Eye (tissue), 1 donor: Measurements from ENCODE around the gene LYPD1.

Experiments
- DNase-seq: peaks from one replicate; pipeline ENCODE4 v3.0.0-alpha.2; 2015

LYPD1 gene

GRCh38 chr2:132632000-132632649 lies 37.9 kb downstream of the LYPD1 start:
- DNase-seq: no peak

DNA sequence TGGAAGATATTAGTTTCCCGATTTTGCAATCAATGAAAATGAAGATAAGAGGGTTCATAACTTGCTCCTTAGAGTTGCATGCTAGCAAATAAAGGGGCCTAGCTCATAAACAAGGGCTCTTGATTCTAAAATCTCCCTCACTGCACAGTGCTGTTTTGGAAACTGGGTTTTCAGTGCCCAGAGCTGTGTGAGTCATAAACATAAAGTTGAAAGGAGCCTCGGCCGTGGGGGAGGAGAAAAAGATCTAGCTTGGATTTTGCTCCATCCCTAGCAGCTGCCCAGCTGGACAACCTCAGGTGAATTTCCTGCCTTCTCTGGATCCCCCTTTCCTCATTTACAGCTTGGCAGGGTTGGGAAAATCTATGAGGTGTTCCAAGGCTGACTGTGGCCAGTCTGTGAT lies 42.5 kb downstream of the LYPD1 start:
- DNase-seq: no peak

GRCh38 chr2:132623096-132623839 lies 46.7 kb downstream of the LYPD1 start:
- no peak for DNase-seq

GRCh38 chr2:132621131-132621875 lies 48.7 kb downstream of the LYPD1 start:
- DNase-seq: no peak

GRCh38 chr2:132620115-132620514 lies 49.9 kb downstream of the LYPD1 start:
- DNase-seq: no peak

GRCh38 chr2:132618734-132619133 lies 51.3 kb downstream of the LYPD1 start:
- no peak for DNase-seq

GRCh38 chr2:132617989-132618388 lies 52.0 kb downstream of the LYPD1 start:
- DNase-seq: no peak

GRCh38 chr2:132615329-132616085 lies 54.5 kb downstream of the LYPD1 start:
- DNase-seq: no peak

DNA sequence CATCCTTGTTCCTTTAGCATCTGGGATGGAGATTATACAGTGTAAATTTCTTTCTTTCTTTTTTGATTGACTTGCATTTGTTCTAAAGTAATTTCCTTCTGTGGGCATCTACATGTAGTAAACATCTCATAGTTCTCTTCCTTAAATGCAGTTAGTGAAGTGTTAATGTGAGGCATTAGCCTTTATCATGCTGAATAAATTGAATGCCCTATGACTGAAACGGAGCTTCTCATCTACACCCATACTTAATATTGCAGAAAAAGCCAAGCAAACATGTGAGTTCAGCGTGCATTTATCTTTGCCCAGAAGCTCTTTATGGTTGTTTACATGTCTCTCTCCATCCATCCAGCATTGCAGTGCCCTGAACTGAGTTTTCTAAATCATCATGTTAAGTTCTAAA lies 58.3 kb downstream of the LYPD1 start:
- no peak for DNase-seq

- no peak for DNase-seq
These were observed 60.7 kb downstream of the LYPD1 start for GRCh38 chr2:132609101-132609890.

- DNase-seq: no peak
These were observed 61.7 kb downstream of the LYPD1 start for GRCh38 chr2:132608311-132608710.

- no peak for DNase-seq
These were observed 62.4 kb downstream of the LYPD1 start for GRCh38 chr2:132607426-132608090.

GRCh38 chr2:132606649-132607048 lies 63.4 kb downstream of the LYPD1 start:
- no peak for DNase-seq

GRCh38 chr2:132605236-132606180 lies 64.5 kb downstream of the LYPD1 start:
- DNase-seq: peak; percentile 75

DNA sequence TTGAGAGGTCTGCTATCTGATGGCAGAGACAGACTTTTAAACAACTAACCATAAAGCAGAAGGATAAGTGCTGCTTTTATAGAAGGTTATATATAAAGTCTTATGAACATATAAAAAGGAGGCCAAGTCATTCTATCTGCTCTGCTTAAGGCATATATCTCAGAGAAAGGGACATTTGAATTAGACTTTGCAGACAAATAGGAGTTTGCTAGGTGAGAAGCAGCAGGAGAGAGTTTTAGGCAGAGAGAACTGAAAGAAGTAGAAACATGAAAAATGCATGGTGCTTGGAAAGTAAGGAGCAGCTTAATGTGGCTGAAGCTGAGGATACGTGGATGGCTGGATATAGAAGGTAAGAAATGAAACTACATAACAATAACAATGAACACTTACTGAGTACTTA lies 65.4 kb downstream of the LYPD1 start:
- DNase-seq: no peak

- no peak for DNase-seq
These were observed 70.4 kb downstream of the LYPD1 start for GRCh38 chr2:132599556-132599955.

DNA sequence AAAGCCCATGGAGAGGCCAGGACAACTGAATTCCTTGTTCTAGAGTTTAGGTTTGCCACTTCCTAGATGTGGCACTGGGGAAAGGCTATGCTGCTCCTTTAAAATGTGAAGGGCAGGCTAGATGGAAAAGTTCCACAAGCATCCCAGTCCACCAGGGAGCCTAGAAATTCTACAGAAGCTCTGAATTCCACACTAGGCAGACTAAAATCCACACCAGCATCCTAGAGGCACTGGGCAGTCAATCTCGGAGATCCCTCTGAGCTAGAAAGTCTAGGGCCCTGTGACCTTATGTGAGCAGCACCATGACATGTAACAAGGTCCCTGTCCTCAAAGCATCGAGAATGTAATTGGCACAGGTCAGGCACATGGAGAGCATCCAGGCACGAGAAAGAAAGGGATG lies 71.5 kb downstream of the LYPD1 start:
- DNase-seq: no peak

- no peak for DNase-seq
These were observed 72.2 kb downstream of the LYPD1 start for GRCh38 chr2:132597831-132598230.

- no peak for DNase-seq
These were observed 72.8 kb downstream of the LYPD1 start for GRCh38 chr2:132597166-132597565.

DNA sequence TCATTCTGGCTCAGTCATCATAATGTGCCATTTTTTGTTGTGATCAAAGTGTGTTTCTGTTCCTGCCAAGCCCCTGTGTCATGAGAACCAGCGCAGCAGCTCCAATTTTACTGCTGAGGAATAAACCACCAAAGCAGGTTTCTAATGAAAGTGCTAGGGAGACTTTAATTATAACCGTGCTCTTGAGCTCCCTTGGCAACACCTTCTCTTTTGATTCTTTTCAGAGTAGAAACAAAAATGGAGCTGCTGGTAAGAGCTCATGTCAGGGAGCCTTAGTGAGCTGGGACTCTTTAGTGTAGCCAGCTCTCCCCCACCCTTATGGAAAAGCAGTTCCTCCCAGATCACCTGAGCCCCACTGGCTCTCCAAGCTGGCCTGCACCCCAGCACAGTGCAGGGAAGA lies 74.3 kb downstream of the LYPD1 start:
- no peak for DNase-seq

GRCh38 chr2:132595186-132595585 lies 74.8 kb downstream of the LYPD1 start:
- DNase-seq: no peak
